Measurements from ENCODE around the gene RBMXL3. TPM values are rescaled to one million over a fixed set of nuclear protein-coding genes. Genes with fewer than 3 reads are reported as not detected.

RBMXL3 gene
- polyA plus RNA-seq, 1 of the 3 experiments (the other 2 are of a cell fraction): not detected

DNA sequence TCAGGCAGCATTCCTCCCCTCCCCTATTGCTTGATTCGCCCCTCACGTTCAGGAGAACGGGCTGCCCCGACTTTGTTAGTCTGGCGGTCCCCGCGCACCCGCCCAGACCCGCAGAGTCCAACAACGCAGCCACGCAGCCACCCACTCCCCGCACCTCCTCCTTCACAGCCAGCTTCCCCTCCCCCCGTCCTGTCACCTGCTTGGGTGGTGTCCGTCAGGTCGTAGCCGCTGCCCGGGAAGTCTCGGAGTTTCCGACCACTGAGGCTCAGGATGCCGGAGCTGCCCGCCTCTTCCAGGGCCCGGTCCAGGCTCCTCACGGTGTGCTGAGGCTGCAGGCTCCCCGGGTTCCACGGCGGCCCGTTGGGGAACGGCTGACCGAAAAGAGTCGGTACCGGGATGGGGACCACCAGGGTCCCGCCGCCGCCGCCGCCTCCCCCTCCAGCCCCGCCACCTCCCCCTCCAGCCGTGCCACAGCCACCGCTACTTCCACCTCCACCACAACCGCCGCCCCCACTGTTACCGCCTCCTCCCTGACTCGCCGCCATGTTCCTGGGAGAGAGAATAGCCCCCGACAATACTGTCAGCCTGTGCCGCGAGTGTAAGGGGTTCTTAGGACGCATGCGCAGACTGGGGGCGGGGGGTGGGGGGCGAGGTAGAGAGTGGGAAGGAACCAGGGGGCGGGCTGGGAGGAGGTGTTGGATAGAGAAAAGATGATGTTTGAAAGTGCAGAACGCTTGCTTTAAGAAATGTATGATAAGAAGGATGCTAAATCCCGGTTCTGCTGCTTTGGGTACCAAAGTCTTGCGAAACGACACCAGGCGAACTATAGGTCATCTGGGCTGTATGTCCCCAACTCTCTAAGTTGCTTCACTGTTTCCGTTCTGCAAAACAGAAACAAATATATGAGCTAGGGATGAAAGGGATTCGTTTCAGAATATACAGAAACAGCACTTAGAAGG lies 44.6 kb downstream of the RBMXL3 start, which contains the start of gene LRCH2 (continued):
- TF ChIP-seq, protein P1, sequence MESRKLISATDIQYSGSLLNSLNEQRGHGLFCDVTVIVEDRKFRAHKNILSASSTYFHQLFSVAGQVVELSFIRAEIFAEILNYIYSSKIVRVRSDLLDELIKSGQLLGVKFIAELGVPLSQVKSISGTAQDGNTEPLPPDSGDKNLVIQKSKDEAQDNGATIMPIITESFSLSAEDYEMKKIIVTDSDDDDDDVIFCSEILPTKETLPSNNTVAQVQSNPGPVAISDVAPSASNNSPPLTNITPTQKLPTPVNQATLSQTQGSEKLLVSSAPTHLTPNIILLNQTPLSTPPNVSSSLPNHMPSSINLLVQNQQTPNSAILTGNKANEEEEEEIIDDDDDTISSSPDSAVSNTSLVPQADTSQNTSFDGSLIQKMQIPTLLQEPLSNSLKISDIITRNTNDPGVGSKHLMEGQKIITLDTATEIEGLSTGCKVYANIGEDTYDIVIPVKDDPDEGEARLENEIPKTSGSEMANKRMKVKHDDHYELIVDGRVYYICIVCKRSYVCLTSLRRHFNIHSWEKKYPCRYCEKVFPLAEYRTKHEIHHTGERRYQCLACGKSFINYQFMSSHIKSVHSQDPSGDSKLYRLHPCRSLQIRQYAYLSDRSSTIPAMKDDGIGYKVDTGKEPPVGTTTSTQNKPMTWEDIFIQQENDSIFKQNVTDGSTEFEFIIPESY (IDR thresholded peaks at IDR 0.05; ENCODE audit: borderline replicate concordance, low read depth): no peak
- TF ChIP-seq TEAD4 (IDR thresholded peaks at IDR 0.05; ENCODE audit: borderline replicate concordance, insufficient read depth) (no peak), JUND (IDR thresholded peaks at IDR 0.05) (no peak), NFIC (IDR thresholded peaks at IDR 0.05; ENCODE audit: borderline replicate concordance) (no peak)
- TF ChIP-seq, protein P2, sequence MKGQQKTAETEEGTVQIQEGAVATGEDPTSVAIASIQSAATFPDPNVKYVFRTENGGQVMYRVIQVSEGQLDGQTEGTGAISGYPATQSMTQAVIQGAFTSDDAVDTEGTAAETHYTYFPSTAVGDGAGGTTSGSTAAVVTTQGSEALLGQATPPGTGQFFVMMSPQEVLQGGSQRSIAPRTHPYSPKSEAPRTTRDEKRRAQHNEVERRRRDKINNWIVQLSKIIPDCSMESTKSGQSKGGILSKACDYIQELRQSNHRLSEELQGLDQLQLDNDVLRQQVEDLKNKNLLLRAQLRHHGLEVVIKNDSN (IDR thresholded peaks at IDR 0.05; ENCODE audit: borderline replicate concordance, low read depth): no peak
- TF ChIP-seq, protein P3, sequence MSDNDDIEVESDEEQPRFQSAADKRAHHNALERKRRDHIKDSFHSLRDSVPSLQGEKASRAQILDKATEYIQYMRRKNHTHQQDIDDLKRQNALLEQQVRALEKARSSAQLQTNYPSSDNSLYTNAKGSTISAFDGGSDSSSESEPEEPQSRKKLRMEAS (IDR thresholded peaks at IDR 0.05; ENCODE audit: low read depth): no peak

DNA sequence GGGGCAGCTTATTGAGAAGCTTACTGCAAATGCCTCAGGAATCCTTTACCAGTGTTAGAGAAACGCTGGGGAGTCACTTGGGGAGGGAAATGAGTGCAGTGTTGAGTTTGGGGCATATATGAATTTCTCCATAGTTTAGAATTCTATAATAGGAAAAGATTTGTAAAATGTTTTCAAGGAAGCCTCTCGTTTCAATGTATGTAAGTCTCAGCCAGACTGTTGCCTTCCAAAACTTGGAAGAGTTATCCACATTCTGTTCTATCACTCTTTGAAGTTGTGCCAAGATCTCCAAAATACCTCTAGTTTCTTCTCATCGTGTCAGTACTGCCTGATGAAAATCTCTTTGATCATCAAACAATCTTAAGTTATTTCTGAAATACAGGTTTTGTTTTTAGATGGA lies 45.3 kb downstream of the RBMXL3 start:
- Histone ChIP-seq H3K27me3 (ENCODE audit: insufficient read depth) (no peaks in the 10 kb centered on the region), H4K20me1 (ENCODE audit: insufficient read depth) (no peaks in the 10 kb centered on the region), H3K9me2 (no peaks in the 10 kb centered on the region), H3K4me3 (ENCODE audit: low read depth in 2 of 2, low read length in 1 of 2) (peak overlapping the region; percentile 57 to 72), H3K79me2 (ENCODE audit: insufficient read depth) (no peaks in the 10 kb centered on the region; the same call in 1 of the 2 replicates), H3K4me2 (peak overlapping the region; percentile 72), H3F3A (replicated peaks; ENCODE audit: insufficient read depth) (no peaks in the 10 kb centered on the region), H3K36me3 (replicated peaks in 1 of 2; ENCODE audit: control insufficient read depth in 1 of 2, insufficient read depth in 2 of 2, low read length in 1 of 2) (no peaks in the 10 kb centered on the region), H3K4me1 (ENCODE audit: control insufficient read depth in 1 of 2, insufficient read depth in 2 of 2, low read depth in 1 of 2, low read length in 1 of 2) (no peaks in the 10 kb centered on the region), H2AFZ (ENCODE audit: low read depth) (peak overlapping the region; percentile 78; the same call in 1 of the 2 replicates), H3K9me3 (no peaks in the 10 kb centered on the region), H3K27ac (ENCODE audit: low read depth in 2 of 2, low read length in 1 of 2) (peak overlapping the region in 1 of 2 experiments; percentile 53; a peak in 1 of 4 replicates), H3K9ac (no peak overlapping the region)
- CTCF ChIA-PET: no interaction called here
- DNase-seq: no peak
- 6% methylated on average over 3 of the region's 3 CpGs for WGBS (ENCODE audit: low lambda C conversion rate)
- POLR2A ChIA-PET: no interaction called here
- TF ChIP-seq TEAD4 (IDR thresholded peaks at IDR 0.05; ENCODE audit: borderline replicate concordance, insufficient read depth) (no peak), EP300 (IDR thresholded peaks at IDR 0.05; ENCODE audit: borderline replicate concordance in 1 of 2, low read depth in 1 of 2, low read length in 1 of 2) (no peak), SMC3 (IDR thresholded peaks at IDR 0.05; ENCODE audit: low read depth, low read length) (no peak), GABPA (IDR thresholded peaks at IDR 0.05; ENCODE audit: low read depth) (no peak), MXI1 (IDR thresholded peaks at IDR 0.05; ENCODE audit: low read depth, low read length) (no peak), CHD2 (IDR thresholded peaks at IDR 0.05; ENCODE audit: low read length, partially characterized antibody) (no peak), EZH2phosphoT487 (IDR thresholded peaks at IDR 0.05; ENCODE audit: borderline replicate concordance, low read depth) (no peak), RFX5 (IDR thresholded peaks at IDR 0.05; ENCODE audit: low read length) (no peak), RAD21 (IDR thresholded peaks at IDR 0.05; ENCODE audit: low read length) (no peak)
- TF ChIP-seq, protein P2 (IDR thresholded peaks at IDR 0.05; ENCODE audit: borderline replicate concordance, low read depth): no peak
- TF ChIP-seq, protein P4, sequence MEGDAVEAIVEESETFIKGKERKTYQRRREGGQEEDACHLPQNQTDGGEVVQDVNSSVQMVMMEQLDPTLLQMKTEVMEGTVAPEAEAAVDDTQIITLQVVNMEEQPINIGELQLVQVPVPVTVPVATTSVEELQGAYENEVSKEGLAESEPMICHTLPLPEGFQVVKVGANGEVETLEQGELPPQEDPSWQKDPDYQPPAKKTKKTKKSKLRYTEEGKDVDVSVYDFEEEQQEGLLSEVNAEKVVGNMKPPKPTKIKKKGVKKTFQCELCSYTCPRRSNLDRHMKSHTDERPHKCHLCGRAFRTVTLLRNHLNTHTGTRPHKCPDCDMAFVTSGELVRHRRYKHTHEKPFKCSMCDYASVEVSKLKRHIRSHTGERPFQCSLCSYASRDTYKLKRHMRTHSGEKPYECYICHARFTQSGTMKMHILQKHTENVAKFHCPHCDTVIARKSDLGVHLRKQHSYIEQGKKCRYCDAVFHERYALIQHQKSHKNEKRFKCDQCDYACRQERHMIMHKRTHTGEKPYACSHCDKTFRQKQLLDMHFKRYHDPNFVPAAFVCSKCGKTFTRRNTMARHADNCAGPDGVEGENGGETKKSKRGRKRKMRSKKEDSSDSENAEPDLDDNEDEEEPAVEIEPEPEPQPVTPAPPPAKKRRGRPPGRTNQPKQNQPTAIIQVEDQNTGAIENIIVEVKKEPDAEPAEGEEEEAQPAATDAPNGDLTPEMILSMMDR (IDR thresholded peaks at IDR 0.05): no peak

Data from SK-N-SH (cell line).